Small intestine (tissue), 7 donors: ENCODE measurements around the gene RAI1. TPM values are rescaled to one million over a fixed set of nuclear protein-coding genes. Genes with fewer than 3 reads are reported as not detected.
"Not testable (repeated sequence)": the region's sequence is repeated elsewhere in the genome, so short reads cannot be mapped to it uniquely, and the experiment has no call there.

ENCODE experiments used
- DNase-seq, 2 donors: peaks; one replicate each; pipeline versions ENCODE4 v3.0.0 to v3.0.0-alpha.2; 2013
- FAIRE-seq: peaks from 2 replicates; lab custom pipeline; 2012; peaks lifted over from hg19 to GRCh38; lab: Jason Lieb, UNC
- H3K27ac ChIP-seq, 3 donors: one replicate each; pipeline ENCODE4 v1.5.1; 2013; ENCODE audit warnings: low read length in 2 of 3, mild to moderate bottlenecking in 2 of 3, control low read depth in 1 of 3, inconsistent platforms in 1 of 3, low read depth in 1 of 3, moderate library complexity in 1 of 3
- H3K27me3 ChIP-seq, 3 donors: one replicate each; pipeline ENCODE4 v1.6.1; 2013; ENCODE audit warnings: low read length in 3 of 3, inconsistent platforms in 1 of 3; ENCODE audit not compliant: control insufficient read depth in 3 of 3, insufficient read depth in 3 of 3
- H3K36me3 ChIP-seq, 3 donors: one replicate each; pipeline ENCODE4 v1.6.1; 2013; ENCODE audit warnings: low read length in 3 of 3, inconsistent platforms in 1 of 3, low read depth in 1 of 3, mild to moderate bottlenecking in 1 of 3, moderate library complexity in 1 of 3; ENCODE audit not compliant: control insufficient read depth in 3 of 3, insufficient read depth in 2 of 3
- H3K4me1 ChIP-seq, 3 donors: one replicate each; pipeline ENCODE4 v1.6.1; 2013; ENCODE audit warnings: low read length in 2 of 3, inconsistent platforms in 1 of 3, low read depth in 1 of 3, mild to moderate bottlenecking in 1 of 3, moderate library complexity in 1 of 3; ENCODE audit not compliant: control insufficient read depth in 3 of 3, insufficient read depth in 2 of 3
- H3K4me3 ChIP-seq, 3 donors: one replicate each; pipeline ENCODE4 v1.5.1; 2013; ENCODE audit warnings: low read length in 3 of 3, control low read depth in 1 of 3, inconsistent platforms in 1 of 3, low read depth in 1 of 3, mild to moderate bottlenecking in 1 of 3, moderate library complexity in 1 of 3
- H3K9me3 ChIP-seq, 2 donors: one replicate each; pipeline ENCODE4 v1.6.1; 2013; ENCODE audit warnings: low read depth in 1 of 2, low read length in 1 of 2; ENCODE audit not compliant: control insufficient read depth in 2 of 2, insufficient read depth in 1 of 2
- WGBS, 3 donors: extraction: QIAGEN DNeasy Blood & Tissue Kit; methylation state at CpG; one replicate each; pipeline ENCODE4 v1.1.7; 2013; 5-methylcytosine and 5-hydroxymethylcytosine counted together
- polyA plus RNA-seq, 4 donors: library from polyadenylated mRNA; stranded (reverse) in 3 of 4; unstranded in 1 of 4; fragments of 200-250 nt in 3 of 4; fragments of 120-200 nt in 1 of 4; gene quantifications; one replicate each; pipeline versions ENCODE4 v1.2.1 to v1.2.3, GENCODE V29; 2013
- donor health status: healthy with polysubstance abuse.
- donor health status: control.
- donor health status: control.
- donor health status: Bipolar disorder and iron deficiency.
- donor health status: healthy.

The RAI1 gene
- polyA plus RNA-seq, 4 donors = 2.4 to 20.7 (median 6.2) TPM

DNA sequence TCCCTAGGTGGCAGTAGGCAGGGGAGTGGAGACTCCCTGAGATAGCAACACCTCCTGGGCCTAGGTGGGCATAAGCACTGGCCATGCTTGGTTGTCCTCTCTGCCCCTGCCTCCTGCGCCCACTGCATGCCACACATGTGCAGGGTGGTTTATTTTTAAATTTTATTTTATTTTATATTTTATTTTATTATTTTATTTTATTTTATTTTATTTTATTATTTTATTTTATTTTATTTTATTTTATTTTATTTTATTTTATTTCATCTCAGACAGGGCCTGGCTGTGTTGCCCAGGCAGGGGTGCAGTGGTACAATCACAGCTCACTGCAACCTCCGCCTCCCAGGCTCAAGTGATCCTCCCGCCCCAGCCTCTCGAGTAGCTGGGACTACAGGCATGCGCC is 126.9 kb downstream of the RAI1 start:
- Histone ChIP-seq H3K4me1 (peaks cover 0 to 22% (median 0%) of the 10 kb centered on the region in 3 donors), H3K36me3 (peaks cover 4 to 81% (median 6%) of the 10 kb centered on the region in 3 donors)
- not testable (repeated sequence) for DNase-seq, H3K27me3 ChIP-seq, FAIRE-seq, H3K9me3 ChIP-seq, H3K27ac ChIP-seq, H3K4me3 ChIP-seq
- 93 to 99% (median 99%) methylated on average over 5 of the region's 5 CpGs for WGBS, 3 donors

- DNase-seq (no peak), FAIRE-seq (no peak)
- Histone ChIP-seq H3K36me3 (peaks cover 6 to 81% (median 9%) of the 10 kb centered on the region in 3 donors), H3K4me3 (no peak overlapping the region), H3K27me3 (no peaks in the 10 kb centered on the region), H3K27ac (no peak overlapping the region), H3K4me1 (peaks cover 0 to 22% (median 0%) of the 10 kb centered on the region in 3 donors), H3K9me3 (no peaks in the 10 kb centered on the region)
- 67 to 84% (median 69%) methylated on average over 15 of the region's 15 CpGs for WGBS, 3 donors
Measured at GRCh38 chr17:17808706-17809432, 127.6 kb downstream of the RAI1 start.

DNA sequence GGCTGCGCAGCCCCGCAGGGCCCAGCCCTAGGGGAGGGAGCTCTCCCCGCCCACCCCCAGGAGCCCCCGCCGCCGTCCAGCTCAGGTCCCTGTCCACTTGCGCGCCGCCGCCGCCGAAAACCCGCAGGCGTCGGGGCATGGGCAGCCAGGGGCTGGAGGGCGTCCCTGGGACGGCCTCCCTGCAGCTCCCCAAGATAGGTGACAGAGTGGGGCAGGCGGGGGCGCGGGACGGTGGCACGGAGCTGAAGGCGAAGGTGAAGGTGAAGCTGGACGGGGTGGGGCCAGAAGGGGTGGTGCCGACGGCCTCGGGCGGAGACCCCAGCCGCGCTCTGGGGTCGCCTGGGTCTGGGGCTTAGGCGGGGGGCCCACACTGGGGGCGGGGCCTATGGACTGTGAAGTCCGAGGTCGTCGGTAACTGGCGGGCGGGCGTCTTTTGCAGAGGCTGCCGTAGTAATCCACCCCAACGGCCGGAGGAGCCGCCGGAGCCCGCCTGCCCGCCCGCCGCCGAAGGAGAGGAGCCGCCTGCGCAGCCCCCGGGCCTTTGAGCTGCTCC is 128.3 kb downstream of the RAI1 start:
- Histone ChIP-seq H3K9me3 (no peaks in the 10 kb centered on the region), H3K27ac (no peak overlapping the region), H3K4me3 (peak overlapping the region in 1 of 3 donors; percentile 28), H3K36me3 (peaks cover 14 to 81% (median 14%) of the 10 kb centered on the region in 3 donors), H3K27me3 (no peaks in the 10 kb centered on the region), H3K4me1 (peaks cover 0 to 22% (median 0%) of the 10 kb centered on the region in 3 donors)
- WGBS, 3 donors = 62 to 78% (median 68%) methylated on average over 36 to 52 of the region's 52 CpGs
- FAIRE-seq (no peak), DNase-seq (no peak)

DNA sequence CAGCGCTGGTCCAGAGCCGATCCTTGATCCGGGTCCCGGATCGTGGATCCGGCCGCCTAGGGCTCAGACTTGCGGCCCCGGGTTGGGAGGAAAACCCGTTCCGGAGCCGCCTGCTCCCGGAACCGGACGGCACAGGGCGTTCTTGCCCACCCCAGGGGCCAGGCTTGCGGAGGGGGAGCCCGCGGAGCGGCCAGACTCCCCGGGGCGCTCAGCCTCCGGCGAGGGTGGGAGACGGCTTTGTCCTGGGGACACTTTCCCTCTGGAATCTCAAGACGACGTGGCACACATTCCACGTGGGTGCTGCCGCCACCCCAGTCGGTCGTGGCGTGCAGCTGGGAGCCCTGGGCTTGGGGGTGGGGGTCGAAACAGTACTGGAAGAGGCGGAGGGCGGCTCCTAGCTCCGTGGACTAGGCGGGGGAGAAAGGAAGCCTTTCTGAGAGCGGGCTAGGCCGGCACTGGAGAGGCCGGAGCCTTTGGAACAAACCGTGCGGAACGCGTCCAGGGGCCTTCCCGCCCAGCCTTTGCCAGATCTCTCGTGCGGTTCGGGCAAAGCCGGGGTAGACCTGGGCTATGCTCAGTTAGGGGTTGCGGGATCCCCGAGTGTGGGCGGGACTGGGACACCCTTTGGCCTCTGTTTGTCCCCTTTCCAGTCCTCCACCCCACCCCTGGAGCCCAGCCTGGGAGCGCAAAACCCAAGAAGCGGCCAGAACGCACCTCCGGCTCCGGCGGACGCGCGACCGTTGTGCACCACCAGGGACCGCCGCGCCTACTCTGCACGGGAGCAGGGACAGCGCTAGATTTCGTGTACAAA is 129.0 kb downstream of the RAI1 start:
- DNase-seq (peak in 1 of 2 donors; percentile 73), FAIRE-seq (no peak)
- 68 to 80% (median 76%) methylated on average over 62 to 68 of the region's 68 CpGs for WGBS, 3 donors
- peaks cover 14 to 83% (median 17%) of the 10 kb centered on the region in 3 donors for H3K36me3 ChIP-seq
- H3K4me3 ChIP-seq = peak overlapping the region in 1 of 3 donors; percentile 28
- H3K4me1 ChIP-seq = peaks cover 0 to 22% (median 0%) of the 10 kb centered on the region in 3 donors
- H3K27ac ChIP-seq = peak overlapping the region in 1 of 3 donors; percentile 33
- no peaks in the 10 kb centered on the region for H3K9me3 ChIP-seq
- no peaks in the 10 kb centered on the region for H3K27me3 ChIP-seq

GRCh38 chr17:17810895-17811248 is 129.6 kb downstream of the RAI1 start:
- no peak for DNase-seq
- no peak for FAIRE-seq
- H3K4me3 ChIP-seq = no peak overlapping the region
- H3K27me3 ChIP-seq = no peaks in the 10 kb centered on the region
- H3K27ac ChIP-seq = no peak overlapping the region
- WGBS, 3 donors = 86 to 92% (median 92%) methylated on average over 27 of the region's 27 CpGs
- peaks cover 0 to 22% (median 0%) of the 10 kb centered on the region in 3 donors for H3K4me1 ChIP-seq
- H3K9me3 ChIP-seq = no peaks in the 10 kb centered on the region
- H3K36me3 ChIP-seq = peaks cover 18 to 83% (median 19%) of the 10 kb centered on the region in 3 donors

DNA sequence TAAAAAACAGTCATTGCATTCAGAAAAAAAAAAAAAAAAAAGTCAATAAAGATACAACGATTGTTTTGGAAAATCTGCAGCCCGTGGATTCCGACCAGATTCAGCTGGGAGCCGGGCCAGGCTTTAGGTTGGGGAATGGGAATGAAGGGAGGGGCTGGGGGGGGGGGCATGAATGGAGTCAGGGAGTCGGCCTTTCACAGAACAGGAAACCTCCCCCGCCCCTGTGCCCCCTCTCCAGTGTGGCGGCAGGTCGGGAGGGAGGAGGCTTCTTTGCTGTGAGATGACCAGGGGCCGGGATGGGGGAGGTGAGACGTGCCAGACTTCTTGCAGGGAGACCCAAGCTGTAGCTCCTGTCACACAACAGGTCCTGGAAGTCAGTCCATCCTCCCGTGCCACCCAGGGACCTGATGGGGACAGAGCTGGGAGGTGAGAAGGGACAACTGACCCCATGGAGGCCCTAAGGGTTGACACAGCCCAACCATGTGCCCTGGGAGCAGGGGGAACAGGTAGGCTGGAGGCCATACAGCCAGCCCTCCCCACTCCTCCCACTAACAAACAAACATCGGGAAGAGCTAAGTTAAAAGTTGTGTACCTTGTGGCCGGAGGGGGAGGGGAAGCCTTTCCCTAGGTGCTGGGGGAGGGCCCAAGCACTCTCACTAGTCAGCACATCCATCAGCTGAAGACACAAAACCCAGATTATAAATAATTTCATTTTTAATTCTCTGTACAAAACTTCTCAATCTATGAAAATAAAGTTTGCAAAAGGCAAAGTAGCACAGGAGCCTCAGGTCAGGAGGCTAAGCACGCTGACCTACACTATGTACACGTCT is 130.3 kb downstream of the RAI1 start:
- peak overlapping the region in 2 of 3 donors; percentile 19 to 57 for H3K27ac ChIP-seq
- no peak for DNase-seq

GRCh38 chr17:17812211-17813054 is 131.2 kb downstream of the RAI1 start:
- Histone ChIP-seq H3K27ac (peak overlapping the region; percentile 22 to 57 (median 25)), H3K4me1 (peaks cover 0 to 22% (median 0%) of the 10 kb centered on the region in 3 donors), H3K4me3 (no peak overlapping the region), H3K27me3 (no peaks in the 10 kb centered on the region), H3K36me3 (peaks cover 21 to 87% (median 26%) of the 10 kb centered on the region in 3 donors), H3K9me3 (no peaks in the 10 kb centered on the region)
- peak; percentile 35 to 79 for DNase-seq
- no peak for FAIRE-seq
- 62 to 63% (median 63%) methylated on average over 53 to 59 of the region's 59 CpGs for WGBS, 3 donors

More for the DNA sequence above, 130.3 kb downstream of the RAI1 start:
- 56 to 68% (median 61%) methylated on average over 14 to 15 of the region's 15 CpGs for WGBS, 3 donors
- H3K4me3 ChIP-seq = no peak overlapping the region
- peaks cover 18 to 85% (median 23%) of the 10 kb centered on the region in 3 donors for H3K36me3 ChIP-seq
- no peaks in the 10 kb centered on the region for H3K27me3 ChIP-seq
- no peaks in the 10 kb centered on the region for H3K9me3 ChIP-seq
- FAIRE-seq = no peak
- peaks cover 0 to 22% (median 0%) of the 10 kb centered on the region in 3 donors for H3K4me1 ChIP-seq
